ENCODE data around the gene TYW3.

Gene TYW3

GRCh38 chr1:74790453-74790852 is 57.5 kb downstream of the TYW3 start:
- no peak for DNase-seq (ENCODE audit: low spot score)

- peak; percentile 13 for DNase-seq (ENCODE audit: low spot score)
Observed at GRCh38 chr1:74791491-74791890, 58.5 kb downstream of the TYW3 start.

DNA sequence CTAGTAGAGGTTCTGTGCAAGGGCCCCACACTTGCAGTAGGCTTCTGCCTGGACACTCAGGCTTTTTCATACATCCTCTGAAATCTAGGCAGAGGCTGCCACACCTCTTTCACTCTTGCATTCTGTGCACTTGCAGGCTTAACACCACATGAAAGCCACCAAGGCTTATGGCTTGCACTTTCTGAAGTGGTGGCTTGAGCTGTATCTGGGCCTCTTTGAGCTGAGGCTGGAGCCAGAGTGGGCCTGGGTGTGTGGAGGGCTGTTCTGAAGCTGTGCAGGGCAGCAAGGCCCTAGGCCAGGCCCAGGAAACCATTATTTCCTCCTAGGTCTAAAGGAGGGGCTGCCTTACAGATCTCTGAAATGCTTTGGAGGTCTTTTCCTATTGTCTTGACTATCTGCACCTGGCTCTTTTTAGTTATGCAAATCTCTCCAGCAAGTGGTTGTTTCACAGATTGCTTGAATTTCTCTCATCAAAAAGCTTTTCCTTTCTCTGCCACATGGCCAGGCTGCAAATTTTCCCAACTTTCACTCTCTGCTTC is 66.2 kb downstream of the TYW3 start:
- no peak for DNase-seq (ENCODE audit: low spot score)

DNA sequence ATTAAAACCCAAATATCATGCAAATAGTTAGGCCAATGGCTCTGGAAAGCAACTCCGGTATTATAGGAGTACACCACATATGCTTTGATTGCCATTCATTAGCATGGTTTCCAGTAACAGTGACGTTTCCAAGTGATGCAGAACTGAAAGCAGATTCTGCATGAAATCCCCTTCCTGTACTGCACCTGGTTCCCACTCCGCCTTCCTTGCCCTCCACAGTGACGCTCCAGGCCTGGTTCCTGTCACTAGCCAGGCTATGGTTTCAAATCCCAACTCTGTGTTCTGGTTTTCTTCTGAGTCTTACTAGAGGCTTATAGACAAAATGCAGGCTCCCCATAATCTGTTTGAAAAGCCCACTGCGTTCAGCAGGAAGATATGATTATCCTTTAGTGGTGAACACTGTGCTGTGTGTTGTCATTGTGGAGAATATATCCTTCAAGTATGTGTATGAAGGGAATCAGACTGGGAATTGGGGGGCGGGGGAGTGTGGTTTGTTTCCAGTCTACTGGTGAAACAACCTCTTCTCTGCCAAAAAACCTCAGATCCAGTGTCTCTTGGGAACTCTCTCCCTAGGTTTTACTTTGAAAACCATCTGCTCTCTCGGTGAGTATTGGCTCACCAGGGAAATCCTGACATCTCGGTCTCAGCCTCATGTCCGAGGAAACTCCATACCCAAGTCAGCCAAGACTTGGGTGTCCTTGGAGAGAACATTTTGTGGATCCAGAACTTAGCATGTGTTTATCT is 78.7 kb downstream of the TYW3 start:
- peak; percentile 92 for DNase-seq (ENCODE audit: low spot score)

GRCh38 chr1:74812180-74812541 is 79.2 kb downstream of the TYW3 start:
- no peak for DNase-seq (ENCODE audit: low spot score)

Measured in SK-N-DZ (cell line).